ENCODE results near the gene RNF213. TPM values are rescaled to one million over a fixed set of nuclear protein-coding genes. Genes with fewer than 3 reads are reported as not detected.

The RNF213 gene
- total and polyA plus RNA-seq, 4 donors, result 67.0 to 198 (median 106) TPM

DNA sequence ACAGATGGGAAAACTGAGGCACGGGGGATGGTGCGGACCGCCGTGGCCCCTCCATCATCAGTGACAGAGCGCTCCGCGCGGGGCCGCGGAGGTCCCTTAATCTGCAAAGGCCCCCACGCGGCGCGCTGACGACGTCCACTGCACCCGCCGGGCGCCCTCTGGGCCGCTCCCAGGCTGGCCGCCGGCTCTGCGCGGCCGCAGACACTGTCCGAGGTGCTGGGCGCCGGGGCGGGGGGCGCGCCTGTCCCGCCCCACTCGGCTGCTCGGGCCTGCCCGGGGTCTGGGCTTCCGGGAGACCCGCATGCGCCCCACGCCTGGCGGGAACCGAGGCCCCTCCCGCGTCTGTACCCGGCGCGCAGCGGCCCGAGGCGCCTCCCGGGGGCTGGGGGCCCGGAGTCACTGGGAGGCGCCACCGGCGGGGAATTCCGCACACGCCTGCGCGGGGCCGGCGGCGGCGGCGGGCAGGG is 550 bp upstream of the RNF213 start:
- Histone ChIP-seq H3K36me3 (ENCODE audit: control insufficient read depth in 4 of 4, insufficient read depth in 4 of 4, low read length in 4 of 4) (no peaks in the 10 kb centered on the region), H3K27me3 (ENCODE audit: control insufficient read depth in 3 of 3, insufficient read depth in 3 of 3, low read length in 2 of 3) (no peaks in the 10 kb centered on the region), H3K4me1 (ENCODE audit: control insufficient read depth in 5 of 5, insufficient read depth in 5 of 5, low read length in 5 of 5) (peaks cover 3 to 33% (median 20%) of the 10 kb centered on the region in 5 donors), H3K9me3 (ENCODE audit: control insufficient read depth in 4 of 4, insufficient read depth in 3 of 4, low read length in 3 of 4) (no peaks in the 10 kb centered on the region), H3K9ac (ENCODE audit: insufficient read depth in 1 of 2, low read length in 2 of 2) (peak overlapping the region in 1 of 2 donors; percentile 58), H3K4me3 (peak overlapping the region; percentile 52), H3K27ac (ENCODE audit: low read depth in 1 of 2, low read length in 1 of 2) (peak overlapping the region; percentile 94 to 96)
- ATAC-seq (ENCODE audit: insufficient read depth, low FRiP score), result peak; percentile 78
- peak; percentile 80 to 82 (median 82) for DNase-seq
- WGBS, 2 donors, result 1 to 2% methylated on average over 26 to 63 of the region's 63 CpGs
- TF ChIP-seq, protein P1, sequence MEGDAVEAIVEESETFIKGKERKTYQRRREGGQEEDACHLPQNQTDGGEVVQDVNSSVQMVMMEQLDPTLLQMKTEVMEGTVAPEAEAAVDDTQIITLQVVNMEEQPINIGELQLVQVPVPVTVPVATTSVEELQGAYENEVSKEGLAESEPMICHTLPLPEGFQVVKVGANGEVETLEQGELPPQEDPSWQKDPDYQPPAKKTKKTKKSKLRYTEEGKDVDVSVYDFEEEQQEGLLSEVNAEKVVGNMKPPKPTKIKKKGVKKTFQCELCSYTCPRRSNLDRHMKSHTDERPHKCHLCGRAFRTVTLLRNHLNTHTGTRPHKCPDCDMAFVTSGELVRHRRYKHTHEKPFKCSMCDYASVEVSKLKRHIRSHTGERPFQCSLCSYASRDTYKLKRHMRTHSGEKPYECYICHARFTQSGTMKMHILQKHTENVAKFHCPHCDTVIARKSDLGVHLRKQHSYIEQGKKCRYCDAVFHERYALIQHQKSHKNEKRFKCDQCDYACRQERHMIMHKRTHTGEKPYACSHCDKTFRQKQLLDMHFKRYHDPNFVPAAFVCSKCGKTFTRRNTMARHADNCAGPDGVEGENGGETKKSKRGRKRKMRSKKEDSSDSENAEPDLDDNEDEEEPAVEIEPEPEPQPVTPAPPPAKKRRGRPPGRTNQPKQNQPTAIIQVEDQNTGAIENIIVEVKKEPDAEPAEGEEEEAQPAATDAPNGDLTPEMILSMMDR (IDR thresholded peaks at IDR 0.05; ENCODE audit: control extremely low read depth, extremely low read depth), result no peak

DNA sequence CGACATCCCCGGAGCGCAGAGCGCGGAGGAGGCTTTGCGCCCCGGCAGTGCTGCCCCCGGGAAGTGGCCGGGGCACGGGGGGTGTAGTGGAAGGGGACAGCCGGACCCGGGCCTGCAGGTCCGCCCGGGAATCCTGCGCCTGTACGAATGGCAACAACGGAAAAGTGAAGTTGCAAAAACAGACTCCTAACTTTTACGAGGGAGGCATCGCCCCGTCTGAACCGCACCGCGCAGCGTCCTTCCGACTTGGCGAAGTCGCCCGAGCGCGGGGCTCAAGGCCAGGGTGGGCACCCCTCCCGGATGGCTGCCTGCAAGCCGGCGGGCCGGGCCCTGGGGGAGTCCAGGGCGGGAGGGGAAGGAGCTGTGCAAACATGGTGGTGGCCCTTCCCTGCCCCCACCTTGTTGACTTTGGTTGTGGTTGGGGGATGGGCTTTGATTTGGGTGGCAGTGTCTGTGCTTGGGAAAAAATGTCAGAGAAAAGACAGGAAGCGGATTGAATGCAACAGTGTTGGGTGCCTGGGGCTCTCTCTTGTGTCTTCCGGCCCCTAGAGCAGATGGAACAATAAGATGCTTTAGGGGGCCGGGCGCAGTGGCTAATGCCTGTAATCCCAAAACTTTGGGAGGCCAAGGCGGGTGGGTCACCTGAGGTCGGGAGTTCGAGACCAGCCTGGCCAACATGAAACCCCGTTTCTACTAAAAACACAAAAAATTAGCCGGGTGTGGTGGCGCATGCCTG is 675 bp downstream of the RNF213 start:
- ATAC-seq (ENCODE audit: insufficient read depth, low FRiP score), result peak; percentile 6
- WGBS, 2 donors, result 2 to 4% methylated on average over 44 to 45 of the region's 45 CpGs
- Histone ChIP-seq H3K4me3 (peak overlapping the region; percentile 87), H3K4me1 (ENCODE audit: control insufficient read depth in 5 of 5, insufficient read depth in 5 of 5, low read length in 5 of 5) (peaks cover 3 to 33% (median 22%) of the 10 kb centered on the region in 5 donors), H3K9ac (ENCODE audit: insufficient read depth in 1 of 2, low read length in 2 of 2) (peak overlapping the region in 1 of 2 donors; percentile 49), H3K9me3 (ENCODE audit: control insufficient read depth in 4 of 4, insufficient read depth in 3 of 4, low read length in 3 of 4) (no peaks in the 10 kb centered on the region), H3K36me3 (ENCODE audit: control insufficient read depth in 4 of 4, insufficient read depth in 4 of 4, low read length in 4 of 4) (peaks cover 0 to 2% (median 0%) of the 10 kb centered on the region in 4 donors), H3K27me3 (ENCODE audit: control insufficient read depth in 3 of 3, insufficient read depth in 3 of 3, low read length in 2 of 3) (no peaks in the 10 kb centered on the region), H3K27ac (ENCODE audit: low read depth in 1 of 2, low read length in 1 of 2) (peak overlapping the region; percentile 95 to 97)
- peak; percentile 63 to 81 (median 68) for DNase-seq
- TF ChIP-seq, protein P1 (IDR thresholded peaks at IDR 0.05; ENCODE audit: control extremely low read depth, extremely low read depth), result no peak

DNA sequence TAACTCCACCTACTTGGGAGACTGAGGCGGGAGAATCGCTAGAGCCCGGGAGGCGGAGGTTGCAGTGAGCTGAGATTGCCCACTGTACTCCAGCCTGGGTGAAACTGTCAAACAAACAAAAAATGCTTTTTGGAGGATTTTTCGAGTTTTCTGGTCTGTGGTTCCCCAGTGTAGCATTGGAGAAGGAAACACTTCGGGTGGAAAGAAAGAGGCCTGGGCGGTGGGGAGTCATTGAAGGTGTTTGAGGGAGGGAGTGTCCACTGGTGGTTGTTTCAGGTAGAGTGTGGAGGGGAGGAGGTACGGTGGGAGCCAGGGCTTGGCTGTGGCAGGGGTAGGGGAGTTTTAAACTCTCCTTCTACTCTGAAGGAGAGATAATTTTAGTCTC is 1.2 kb downstream of the RNF213 start:
- no peak overlapping the region for H3K4me3 ChIP-seq
- H3K27ac ChIP-seq (ENCODE audit: low read depth in 1 of 2, low read length in 1 of 2), result peak overlapping the region; percentile 95 to 97
- WGBS, 2 donors, result 28 to 47% methylated on average over 8 of the region's 8 CpGs
- H3K9ac ChIP-seq (ENCODE audit: insufficient read depth in 1 of 2, low read length in 2 of 2), result no peak overlapping the region
- peaks cover 3 to 33% (median 22%) of the 10 kb centered on the region in 5 donors for H3K4me1 ChIP-seq (ENCODE audit: control insufficient read depth in 5 of 5, insufficient read depth in 5 of 5, low read length in 5 of 5)
- TF ChIP-seq, protein P1 (IDR thresholded peaks at IDR 0.05; ENCODE audit: control extremely low read depth, extremely low read depth), result no peak
- ATAC-seq (ENCODE audit: insufficient read depth, low FRiP score), result no peak
- DNase-seq, result no peak
- H3K36me3 ChIP-seq (ENCODE audit: control insufficient read depth in 4 of 4, insufficient read depth in 4 of 4, low read length in 4 of 4), result peaks cover 0 to 4% (median 0%) of the 10 kb centered on the region in 4 donors
- H3K9me3 ChIP-seq (ENCODE audit: control insufficient read depth in 4 of 4, insufficient read depth in 3 of 4, low read length in 3 of 4), result no peaks in the 10 kb centered on the region
- no peaks in the 10 kb centered on the region for H3K27me3 ChIP-seq (ENCODE audit: control insufficient read depth in 3 of 3, insufficient read depth in 3 of 3, low read length in 2 of 3)

Measured in lung (tissue), 12 donors.